Panc1 (cell line): ENCODE measurements around the gene GAN. TPM values are rescaled to one million over a fixed set of nuclear protein-coding genes. Genes with fewer than 3 reads are reported as not detected.

Experiments
- ATAC-seq: fragments of 200-7000 bp; cut with Tn5 transposase; 2 replicates; pipeline ENCODE4 v1.9.1; 2020; ENCODE audit warnings: mild to moderate bottlenecking, moderate library complexity
- BruUV-seq: library from RNA; stranded (reverse); fragments of 400-500 nt; replicated peaks from 2 replicates; lab custom pipeline; 2021; lab: Mats Ljungman, UMichigan
- CTCF ChIA-PET: fragments of 300-600 bp; sonication (Branson Sonifier 250); formaldehyde crosslinking; loops from one replicate; lab custom pipeline; 2022; ENCODE audit warnings: antibody characterized with exemption; lab: Charles Lee
- POLR2A ChIA-PET: fragments of 300-600 bp; sonication (Branson Sonifier 250); formaldehyde crosslinking; loops from one replicate; lab custom pipeline; 2022; ENCODE audit warnings: antibody characterized with exemption; lab: Charles Lee
- DNase-seq: peaks from one replicate; pipeline ENCODE4 v3.0.0-alpha.2; 2010; ENCODE audit warnings: low read depth, low spot score
- H3K27ac ChIP-seq: 2 replicates; pipeline ENCODE4 v1.5.1; 2011; ENCODE audit warnings: mild to moderate bottlenecking, low read length, inconsistent platforms
- H3K27me3 ChIP-seq: fragments of 200-500 bp; sonication (Bioruptor generic); 2 replicates; pipeline ENCODE4 v1.6.0; 2014; ENCODE audit warnings: low read length, inconsistent platforms; ENCODE audit not compliant: control insufficient read depth, insufficient read depth
- H3K36me3 ChIP-seq: fragments of 200-500 bp; sonication (Bioruptor generic); 2 replicates; pipeline ENCODE4 v1.5.1; 2014; ENCODE audit warnings: inconsistent platforms, mild to moderate bottlenecking, low read length, moderate library complexity; ENCODE audit not compliant: control insufficient read depth, insufficient read depth
- H3K4me1 ChIP-seq: 2 replicates; pipeline ENCODE4 v1.5.1; 2011; ENCODE audit warnings: inconsistent platforms, mild to moderate bottlenecking, low read length, moderate library complexity; ENCODE audit not compliant: control insufficient read depth, insufficient read depth
- H3K4me3 ChIP-seq, 2 experiments: 2 replicates each; pipeline ENCODE4 v1.5.1; 2011 to 2012; ENCODE audit warnings: low read depth in 2 of 2, low read length in 2 of 2, mild to moderate bottlenecking in 2 of 2, inconsistent platforms in 1 of 2, moderate library complexity in 1 of 2
- H3K9me3 ChIP-seq: fragments of 200-500 bp; sonication (Bioruptor generic); 2 replicates; pipeline ENCODE4 v1.5.1; 2014; ENCODE audit warnings: low read depth, mild to moderate bottlenecking, inconsistent platforms, low read length, moderate library complexity; ENCODE audit not compliant: control insufficient read depth, insufficient read depth
- CTCF ChIP-seq: fragments of 450-650 bp; IDR thresholded peaks from 2 replicates; pipeline ENCODE4 v1.5.1; 2017; ENCODE audit warnings: mild to moderate bottlenecking
- POLR2AphosphoS5 ChIP-seq: IDR thresholded peaks from 2 replicates; pipeline ENCODE4 v1.6.1; 2012; ENCODE audit warnings: mild to moderate bottlenecking, low read depth, low read length, moderate library complexity
- REST ChIP-seq, 2 experiments: IDR thresholded peaks; 2 replicates each; pipeline ENCODE4 v1.6.1; 2011 to 2012; ENCODE audit warnings: low read depth in 2 of 2, control low read depth in 1 of 2, low read length in 1 of 2, mild to moderate bottlenecking in 1 of 2, moderate library complexity in 1 of 2; ENCODE audit not compliant: insufficient read depth in 1 of 2
- SIN3A ChIP-seq: IDR thresholded peaks from 2 replicates; pipeline ENCODE4 v1.6.1; 2012; ENCODE audit warnings: low read depth, mild to moderate bottlenecking, low read length, moderate library complexity, borderline replicate concordance; ENCODE audit not compliant: insufficient read depth
- TCF7L2 ChIP-seq: IDR thresholded peaks from 2 replicates; pipeline ENCODE4 v1.6.1; 2011; ENCODE audit warnings: mild to moderate bottlenecking, low read depth, low read length, inconsistent platforms
- in situ Hi-C: cut with HindIII; loops from 2 replicates; pipeline ENCODE4 v1.10.0; 2016; ENCODE audit warnings: low sequenced_read_pairs, low pct_unique_long_range_greater_than_20kb
- intact Hi-C: fragments of 100-400 bp; cut with micrococcal nuclease; formaldehyde crosslinking; loops from one replicate; pipeline ENCODE4 v1.10.0; 2022; ENCODE audit not compliant: unreplicated experiment
- total RNA-seq: library from RNA; stranded (reverse); gene quantifications from one replicate; pipeline ENCODE4 v1.2.1, GENCODE V29; 2021; ENCODE audit not compliant: unreplicated experiment

GAN gene
- total RNA-seq, 1 experiment from 2014 or later, result 9.1 TPM

- Histone ChIP-seq H3K4me1 (no peaks in the 10 kb centered on the region), H3K4me3 (no peak overlapping the region), H3K27me3 (no peaks in the 10 kb centered on the region), H3K9me3 (peaks cover 2% of the 10 kb centered on the region; the same call in 1 of the 2 replicates), H3K36me3 (no peaks in the 10 kb centered on the region), H3K27ac (no peak overlapping the region)
- CTCF ChIA-PET, result no interaction called here
- intact Hi-C loops (no loop called here), in situ Hi-C loops (no loop called here)
- BruUV-seq, result no TSS peak
- POLR2A ChIA-PET, result no interaction called here
- no peak for ATAC-seq
- DNase-seq, result no peak
- TF ChIP-seq SIN3A, result no peak
- TF ChIP-seq POLR2AphosphoS5, result no peak
- no peak for TF ChIP-seq TCF7L2
- no peak for TF ChIP-seq REST (IDR thresholded peaks at IDR 0.05; ENCODE audit: insufficient read depth in 1 of 2, low read depth in 2 of 2, low read length in 1 of 2)
- TF ChIP-seq CTCF, result no peak
Measured at GRCh38 chr16:81349608-81350305, 35.0 kb downstream of the GAN start.

GRCh38 chr16:81350306-81350615, 35.5 kb downstream of the GAN start:
- ChIA-PET CTCF (no interaction called here), POLR2A (no interaction called here)
- DNase-seq (no peak), ATAC-seq (no peak)
- TF ChIP-seq REST (IDR thresholded peaks at IDR 0.05; ENCODE audit: insufficient read depth in 1 of 2, low read depth in 2 of 2, low read length in 1 of 2) (no peak), POLR2AphosphoS5 (no peak), CTCF (peak; percentile 25; the same call in 1 of the 2 replicates), SIN3A (no peak)
- H3K36me3 ChIP-seq, result no peaks in the 10 kb centered on the region
- no peak overlapping the region for H3K4me3 ChIP-seq
- peaks cover 2% of the 10 kb centered on the region; the same call in 1 of the 2 replicates for H3K9me3 ChIP-seq
- no peak overlapping the region for H3K27ac ChIP-seq
- in situ Hi-C loops, result no loop called here
- H3K4me1 ChIP-seq, result no peaks in the 10 kb centered on the region
- no TSS peak for BruUV-seq
- intact Hi-C loops, result no loop called here
- no peaks in the 10 kb centered on the region for H3K27me3 ChIP-seq
